GM23338 (cell line): ENCODE measurements around the gene CCNF. TPM values are rescaled to one million over a fixed set of nuclear protein-coding genes. Genes with fewer than 3 reads are reported as not detected.

Experiments used
- ATAC-seq: fragments of 200-7000 bp; cut with Tn5 transposase; 3 replicates; pipeline ENCODE4 v1.9.1; 2020
- DNase-seq: peaks from one replicate; pipeline ENCODE4 v3.0.0-alpha.2; 2015; ENCODE audit warnings: low spot score
- H2AFZ ChIP-seq: fragments of 200-600 bp; sonication (generic); 2 replicates; pipeline ENCODE4 v1.8.0; 2016; ENCODE audit warnings: antibody characterized with exemption, mild to moderate bottlenecking, moderate library complexity
- H3F3A ChIP-seq: fragments of 200-600 bp; sonication (generic); replicated peaks from 2 replicates; pipeline ENCODE4 v1.8.0; 2017; ENCODE audit warnings: antibody characterized with exemption, mixed run types, low read depth
- H3K27ac ChIP-seq: fragments of 200-600 bp; sonication (generic); 2 replicates; pipeline ENCODE4 v1.6.1; 2016; ENCODE audit warnings: low read depth
- H3K27me3 ChIP-seq: fragments of 200-600 bp; sonication (generic); 2 replicates; pipeline ENCODE4 v1.8.0; 2016; ENCODE audit warnings: mild to moderate bottlenecking, mixed run types, moderate library complexity; ENCODE audit not compliant: insufficient read depth
- H3K36me3 ChIP-seq: fragments of 200-600 bp; sonication (generic); 2 replicates; pipeline ENCODE4 v1.8.0; 2016; ENCODE audit warnings: mild to moderate bottlenecking; ENCODE audit not compliant: insufficient read depth
- H3K4me1 ChIP-seq: fragments of 200-600 bp; sonication (generic); 2 replicates; pipeline ENCODE4 v1.8.0; 2016; ENCODE audit warnings: mild to moderate bottlenecking, moderate library complexity; ENCODE audit not compliant: insufficient read depth
- H3K4me2 ChIP-seq: fragments of 200-600 bp; sonication (generic); 2 replicates; pipeline ENCODE4 v1.7.1; 2017; ENCODE audit warnings: mixed run types
- H3K4me3 ChIP-seq: fragments of 200-600 bp; sonication (generic); 2 replicates; pipeline ENCODE4 v1.6.1; 2016; ENCODE audit warnings: mixed run types
- H3K79me2 ChIP-seq: fragments of 200-600 bp; sonication (generic); replicated peaks from 2 replicates; pipeline ENCODE4 v1.8.0; 2017; ENCODE audit warnings: mild to moderate bottlenecking; ENCODE audit not compliant: insufficient read depth
- H3K9me2 ChIP-seq: fragments of 200-600 bp; sonication (generic); 2 replicates; pipeline ENCODE4 v1.8.0; 2017; ENCODE audit not compliant: insufficient read depth
- H4K20me1 ChIP-seq: fragments of 200-600 bp; sonication (generic); replicated peaks from 2 replicates; pipeline ENCODE4 v1.8.0; 2017; ENCODE audit warnings: mild to moderate bottlenecking; ENCODE audit not compliant: insufficient read depth
- H3K27ac Mint-ChIP-seq: 2 replicates; pipeline ENCODE4 v1.8.0; 2020; ENCODE audit warnings: inconsistent platforms, mild to moderate bottlenecking, moderate library complexity, mixed read lengths
- H3K27me3 Mint-ChIP-seq: 3 replicates; pipeline ENCODE4 v1.8.0; 2022; ENCODE audit warnings: low read depth, mild to moderate bottlenecking, moderate library complexity, mixed read lengths, inconsistent platforms; ENCODE audit not compliant: insufficient read depth, poor library complexity
- H3K36me3 Mint-ChIP-seq: 3 replicates; pipeline ENCODE4 v1.8.0; 2021; ENCODE audit warnings: low read depth, mild to moderate bottlenecking, inconsistent platforms, moderate library complexity, mixed read lengths
- H3K4me1 Mint-ChIP-seq: 3 replicates; pipeline ENCODE4 v1.8.0; 2020; ENCODE audit warnings: mild to moderate bottlenecking, inconsistent platforms, mixed read lengths
- H3K4me3 Mint-ChIP-seq: 3 replicates; pipeline ENCODE4 v1.8.0; 2021; ENCODE audit warnings: moderate library complexity, mild to moderate bottlenecking, inconsistent platforms, mixed read lengths
- H3K9me3 Mint-ChIP-seq: 3 replicates; pipeline ENCODE4 v1.8.0; 2020; ENCODE audit warnings: moderate library complexity, mild to moderate bottlenecking, inconsistent platforms, mixed read lengths
- CREB1 ChIP-seq: fragments of 250-450 bp; sonication (Bioruptor Pico); IDR thresholded peaks from 2 replicates; pipeline ENCODE4 v1.5.0; 2020; ENCODE audit warnings: low read depth, mild to moderate bottlenecking, moderate library complexity
- CTCF ChIP-seq, 2 experiments: fragments of 200-600 bp in 1 of 2; sonication (generic) in 1 of 2; conservative IDR thresholded peaks; 2 replicates each; pipeline versions ENCODE4 v1.5.1 to v1.6.1; 2016 to 2017; ENCODE audit warnings: antibody characterized with exemption in 2 of 2, low read depth in 2 of 2, mild to moderate bottlenecking in 2 of 2, moderate library complexity in 1 of 2
- ETS1 ChIP-seq: IDR thresholded peaks from 2 replicates; pipeline ENCODE4 v1.6.1; 2016; ENCODE audit warnings: antibody characterized with exemption
- EZH2 ChIP-seq: fragments of 200-600 bp; sonication (generic); IDR thresholded peaks from one replicate; pipeline ENCODE4 v1.8.0; 2017; ENCODE audit warnings: antibody characterized with exemption, mild to moderate bottlenecking, low read depth; ENCODE audit not compliant: unreplicated experiment
- EZH2phosphoT487 ChIP-seq: fragments of 200-600 bp; sonication (generic); IDR thresholded peaks from one replicate; pipeline ENCODE4 v1.8.1; 2018; ENCODE audit warnings: antibody characterized with exemption; ENCODE audit not compliant: unreplicated experiment
- JUNB ChIP-seq: IDR thresholded peaks from one replicate; pipeline ENCODE4 v1.6.1; 2016; ENCODE audit warnings: antibody characterized with exemption; ENCODE audit not compliant: unreplicated experiment
- NANOG ChIP-seq: IDR thresholded peaks from 2 replicates; pipeline ENCODE4 v1.6.1; 2016; ENCODE audit warnings: antibody characterized with exemption, borderline replicate concordance
- POLR2AphosphoS5 ChIP-seq: IDR thresholded peaks from 2 replicates; pipeline ENCODE4 v1.6.1; 2016; ENCODE audit warnings: antibody characterized with exemption, low read depth
- REST ChIP-seq: IDR thresholded peaks from one replicate; pipeline ENCODE4 v1.6.1; 2018; ENCODE audit warnings: antibody characterized with exemption; ENCODE audit not compliant: unreplicated experiment
- STAT1 ChIP-seq: IDR thresholded peaks from one replicate; pipeline ENCODE4 v1.6.1; 2016; ENCODE audit warnings: antibody characterized with exemption; ENCODE audit not compliant: unreplicated experiment
- ZNF114 ChIP-seq: fragments of 250-450 bp; sonication (Bioruptor Pico); IDR thresholded peaks from 2 replicates; pipeline ENCODE4 v1.5.0; 2020; ENCODE audit warnings: mild to moderate bottlenecking, moderate library complexity
- ZNF331 ChIP-seq: fragments of 250-450 bp; sonication (Bioruptor Pico); IDR thresholded peaks from 2 replicates; pipeline ENCODE4 v1.5.0; 2020; ENCODE audit warnings: low read depth, mild to moderate bottlenecking, moderate library complexity
- ZNF462 ChIP-seq: fragments of 250-450 bp; sonication (Bioruptor Pico); IDR thresholded peaks from 2 replicates; pipeline ENCODE4 v1.5.0; 2020; ENCODE audit warnings: mild to moderate bottlenecking, moderate library complexity
- polyA plus RNA-seq: library from polyadenylated mRNA; unstranded; fragments of >200 nt; fragmentation: Nextera tagmentation; extraction: Ambion mirVana; gene quantifications from 2 replicates; pipeline ENCODE4 v1.2.1, GENCODE V29; 2016
- total RNA-seq: library from RNA; depleted of rRNA; stranded (reverse); fragments of >200 nt; shearing (Covaris generic); gene quantifications from 2 replicates; pipeline ENCODE4 v1.2.3, GENCODE V29; 2014

CCNF gene
- total and polyA plus RNA-seq, 2 experiments from 2014 or later: 21.2 to 54.2 TPM

GRCh38 chr16:2482708-2483534 is 53.7 kb downstream of the CCNF start:
- H3K9me2 ChIP-seq: no peaks in the 10 kb centered on the region
- no peaks in the 10 kb centered on the region for H3K27me3 ChIP-seq
- 0 out of 2 replicates have a peak, but pooled peaks cover 3% of the 10 kb centered on the region for H3K79me2 ChIP-seq
- H3K27ac ChIP-seq: no peak overlapping the region
- H3K4me2 ChIP-seq: no peak overlapping the region
- H3K36me3 Mint-ChIP-seq: no peaks in the 10 kb centered on the region; the same call in 1 of the 3 replicates
- H2AFZ ChIP-seq: no peak overlapping the region
- peaks cover 10% of the 10 kb centered on the region; the same call in 1 of the 2 replicates for H4K20me1 ChIP-seq
- H3K36me3 ChIP-seq: no peaks in the 10 kb centered on the region
- H3K4me3 Mint-ChIP-seq: no peak overlapping the region; the same call in 2 of the 3 replicates
- H3K27me3 Mint-ChIP-seq: peaks cover 17% of the 10 kb centered on the region
- no peak for DNase-seq
- H3F3A ChIP-seq: no peaks in the 10 kb centered on the region
- H3K4me1 ChIP-seq: no peaks in the 10 kb centered on the region
- TF ChIP-seq EZH2 (no peak), ZNF331 (CRISPR knock-in tag) (no peak), ETS1 (no peak), EZH2phosphoT487 (no peak), CTCF (conservative IDR thresholded peaks at IDR 0.05; ENCODE audit: low read depth in 2 of 2) (no peak), CREB1 (CRISPR knock-in tag) (no peak), POLR2AphosphoS5 (no peak), JUNB (no peak), NANOG (no peak), STAT1 (no peak), REST (no peak), ZNF114 (CRISPR knock-in tag) (no peak), ZNF462 (CRISPR knock-in tag) (no peak)
- H3K9me3 Mint-ChIP-seq: no peaks in the 10 kb centered on the region
- H3K4me3 ChIP-seq: no peak overlapping the region
- H3K4me1 Mint-ChIP-seq: peaks cover 20% of the 10 kb centered on the region
- no peak overlapping the region for H3K27ac Mint-ChIP-seq
- ATAC-seq: no peak
